H1 (cell line): ENCODE results near the gene KLF2. TPM values are rescaled to one million over a fixed set of nuclear protein-coding genes. Genes with fewer than 3 reads are reported as not detected.

ENCODE experiments used
- CTBP2 ChIP-seq: IDR thresholded peaks from 2 replicates; pipeline ENCODE4 v1.7.0; 2011; ENCODE audit warnings: borderline replicate concordance, mild to moderate bottlenecking, moderate library complexity, mixed read lengths, low read length; ENCODE audit not compliant: insufficient read depth, insufficient read length
- GABPA ChIP-seq: IDR thresholded peaks from 2 replicates; pipeline ENCODE4 v1.6.1; 2011; ENCODE audit warnings: mild to moderate bottlenecking, low read length, moderate library complexity, borderline replicate concordance; ENCODE audit not compliant: insufficient read depth
- RBBP5 ChIP-seq: IDR thresholded peaks from 2 replicates; pipeline ENCODE4 v1.7.1; 2012; ENCODE audit warnings: low read depth, mild to moderate bottlenecking, inconsistent platforms, low read length, moderate library complexity, borderline replicate concordance
- RXRA ChIP-seq: IDR thresholded peaks from 2 replicates; pipeline ENCODE4 v1.6.1; 2011; ENCODE audit warnings: low read depth, mild to moderate bottlenecking, low read length, moderate library complexity; ENCODE audit not compliant: insufficient read depth
- polyA plus RNA-seq, 7 experiments: library from polyadenylated mRNA; depleted of rRNA in 3 of 7; stranded (reverse) in 5 of 7; unstranded in 2 of 7; fragments of >200 nt in 5 of 7; fragments of 200-250 nt in 2 of 7; gene quantifications; 1 replicate in 5 of 7; 2 replicates in 1 of 7; 4 replicates in 1 of 7; pipeline versions ENCODE4 v1.2.1 to v1.2.3, GENCODE V29; 2011 to 2013; ENCODE audit warnings: missing spikeins in 2 of 7, mixed read lengths in 2 of 7
- total RNA-seq: library from RNA; stranded (reverse); fragmentation: NEBNext Ultra II Directional; extraction: Animal tissue kit (Norgen Biotek cat#: 25700); gene quantifications from 2 replicates; pipeline ENCODE4 v1.2.1, GENCODE V29; 2021

KLF2 gene
- total and polyA plus RNA-seq, 2 of the 8 experiments (the other 6 are each of a cell fraction or from before 2014, with no cell fraction given): 0.19 to 0.33 TPM

DNA sequence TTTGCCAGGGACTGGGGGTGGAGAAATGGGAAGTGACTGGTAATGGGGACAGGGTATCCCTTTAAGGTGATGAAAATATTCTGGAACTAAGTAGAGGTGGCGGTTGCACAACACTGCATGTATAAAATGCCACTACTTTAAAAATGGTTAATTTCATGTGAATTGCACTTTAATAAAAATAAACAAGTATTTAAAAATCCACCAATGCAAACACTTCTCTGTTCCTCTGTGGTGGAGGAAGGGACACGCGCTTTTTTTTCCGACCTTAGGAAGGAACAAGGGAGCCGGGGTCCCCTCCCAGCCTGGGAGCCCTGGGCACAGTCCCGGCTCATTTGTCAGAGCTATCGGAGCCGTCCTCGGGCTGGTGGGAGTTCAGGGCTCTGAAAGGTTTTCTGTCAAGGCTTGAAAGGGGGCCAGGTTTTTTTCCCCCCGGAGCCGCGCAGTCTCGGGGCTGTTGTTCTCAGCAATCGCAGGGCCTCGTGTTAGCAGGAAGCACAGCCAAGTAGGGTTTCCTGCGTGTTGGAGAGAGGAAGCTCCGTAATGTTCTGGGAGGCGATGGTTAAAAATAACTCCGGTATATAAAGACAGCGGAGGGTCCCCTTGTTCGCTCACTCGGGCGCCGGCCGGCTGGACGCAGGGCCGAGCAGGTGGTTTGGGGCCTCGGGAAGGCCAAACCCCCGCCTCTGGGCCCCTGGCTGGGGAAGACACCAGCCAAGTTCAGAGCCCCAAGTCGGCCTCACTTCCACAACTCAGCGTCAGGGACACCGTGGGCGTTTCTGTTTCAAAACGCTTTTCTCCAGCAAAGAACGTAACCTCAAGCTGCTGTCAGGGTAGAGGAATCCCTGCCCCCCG, 41.2 kb upstream of the KLF2 start (continued):
- TF ChIP-seq RXRA (no peak), GABPA (no peak), RBBP5 (no peak), CTBP2 (no peak)
